C4-2B (cell line): ENCODE measurements around the gene PDE4D.

Experiments used
- H3K27ac ChIP-seq: fragments of 450-650 bp; 2 replicates; pipeline ENCODE4 v1.5.1; 2017
- CTCF ChIP-seq: fragments of 450-650 bp; conservative IDR thresholded peaks from 2 replicates; pipeline ENCODE4 v1.5.1; 2017; ENCODE audit warnings: mild to moderate bottlenecking
- ZFX ChIP-seq: fragments of 450-650 bp; IDR thresholded peaks from 2 replicates; pipeline ENCODE4 v1.6.1; 2017

The PDE4D gene

GRCh38 chr5:59137846-59138245 lies 755.7 kb downstream of the PDE4D start:
- no peak overlapping the region for H3K27ac ChIP-seq
- TF ChIP-seq ZFX: no peak
- TF ChIP-seq CTCF: no peak

DNA sequence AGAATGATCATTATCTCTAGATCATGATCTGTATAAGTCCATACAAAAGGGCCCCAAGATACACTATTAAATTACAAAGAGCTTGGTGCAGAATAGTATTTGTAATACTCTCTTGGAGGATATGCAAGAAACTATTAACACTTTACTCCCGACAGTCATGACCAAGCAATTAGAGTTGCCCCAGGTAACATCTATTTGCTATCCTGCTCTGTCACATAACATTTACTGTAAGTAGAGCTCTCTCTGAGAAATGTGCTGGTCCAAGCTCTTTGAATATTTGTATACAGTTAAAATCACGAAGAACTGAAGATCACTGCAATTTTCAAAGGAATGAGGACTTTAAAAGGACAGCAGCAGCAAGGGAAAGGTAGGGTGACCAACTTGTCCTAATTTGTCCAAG lies 757.0 kb downstream of the PDE4D start:
- H3K27ac ChIP-seq: no peak overlapping the region
- TF ChIP-seq ZFX (no peak), CTCF (no peak)

DNA sequence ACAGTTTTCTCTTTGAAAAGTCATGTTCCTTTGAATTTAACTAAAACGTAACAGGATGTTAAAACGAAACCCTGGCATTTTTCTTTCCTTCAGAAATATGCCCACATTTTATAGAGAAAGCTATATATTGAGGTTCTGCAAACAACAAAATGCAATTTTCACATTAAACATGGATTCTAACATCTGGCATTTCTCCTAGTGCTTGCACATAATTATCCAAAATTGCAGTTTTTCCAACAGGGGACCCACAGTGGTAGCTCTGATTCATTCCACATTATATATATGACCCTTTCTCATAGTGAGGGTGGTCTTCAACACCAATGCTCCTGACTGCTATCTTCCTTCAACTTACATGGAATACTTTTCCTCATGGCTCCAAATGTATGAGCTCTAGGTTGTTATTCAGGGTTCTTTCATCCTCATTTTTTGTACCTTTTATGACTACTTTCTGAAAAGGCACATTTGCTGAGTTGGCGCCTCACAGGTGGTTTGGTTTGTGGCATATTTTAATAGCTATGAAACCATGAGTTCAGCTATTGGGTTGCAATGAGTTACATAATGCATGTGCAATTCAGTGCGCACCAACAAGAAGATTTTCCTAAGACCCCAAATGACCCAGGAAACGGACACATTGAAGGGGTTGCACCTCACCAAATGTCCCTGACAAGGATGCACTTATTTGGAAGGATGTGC lies 758.9 kb downstream of the PDE4D start:
- H3K27ac ChIP-seq: no peak overlapping the region
- TF ChIP-seq CTCF (no peak), ZFX (no peak)

DNA sequence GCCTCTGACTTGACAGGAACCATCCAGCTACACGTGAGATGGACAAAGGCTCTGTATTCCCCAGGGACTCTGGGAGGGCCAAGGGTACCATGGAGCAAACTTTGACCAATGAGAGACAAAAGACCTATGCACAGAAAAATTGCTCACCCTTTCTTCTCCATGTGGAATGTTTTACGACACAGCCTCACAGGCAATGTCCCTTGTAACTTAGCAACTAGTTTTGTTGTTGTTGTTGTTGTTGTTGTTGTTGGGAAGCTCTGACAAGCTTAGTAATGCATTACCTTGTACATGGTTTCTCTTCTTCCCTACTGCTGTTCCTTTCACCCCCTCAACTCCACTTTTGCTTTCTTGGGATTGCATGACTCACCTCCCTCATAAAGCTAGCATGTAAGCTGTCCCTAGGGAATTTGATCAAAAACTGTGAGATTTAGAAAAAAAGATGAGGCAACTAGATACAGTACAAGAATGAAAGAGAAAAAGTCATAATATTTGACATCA lies 759.7 kb downstream of the PDE4D start:
- no peak for TF ChIP-seq ZFX
- TF ChIP-seq CTCF: no peak
- no peak overlapping the region for H3K27ac ChIP-seq

- TF ChIP-seq CTCF (no peak), ZFX (no peak)
- no peak overlapping the region for H3K27ac ChIP-seq
Observed at GRCh38 chr5:59132131-59132530, 761.4 kb downstream of the PDE4D start.

DNA sequence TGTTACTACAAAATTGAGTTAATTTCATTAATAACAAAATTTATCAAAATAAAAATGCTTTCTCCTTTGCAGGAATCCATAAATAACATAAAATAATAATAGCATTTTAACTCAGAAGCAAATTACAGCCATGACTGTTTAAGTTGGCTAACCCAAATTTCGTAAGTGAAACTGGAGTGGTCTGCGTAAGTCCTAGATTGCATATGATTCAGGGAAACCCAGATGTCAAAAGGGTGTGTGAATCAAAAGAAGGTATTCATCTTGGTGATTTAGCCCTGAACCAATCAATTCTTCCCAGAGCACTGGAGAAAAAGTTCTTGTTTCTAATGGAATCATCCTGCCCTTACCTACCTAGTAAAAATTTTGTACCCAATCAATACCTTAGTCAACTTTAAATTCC lies 763.1 kb downstream of the PDE4D start:
- no peak for TF ChIP-seq CTCF
- no peak for TF ChIP-seq ZFX
- H3K27ac ChIP-seq: no peak overlapping the region

GRCh38 chr5:59128646-59129290 lies 764.8 kb downstream of the PDE4D start:
- no peak overlapping the region for H3K27ac ChIP-seq
- TF ChIP-seq CTCF (no peak), ZFX (no peak)
